Activated CD4-positive, CD25-positive, alpha-beta regulatory T cell treated with anti-CD3 and anti-CD28 coated beads, Interleukin-2, amount 50 U/mL, for 72 hours (primary cell): ENCODE data around the gene FRMD8.

Experiments
- DNase-seq: peaks from one replicate; pipeline ENCODE4 v3.0.0; 2021

FRMD8 gene

DNA sequence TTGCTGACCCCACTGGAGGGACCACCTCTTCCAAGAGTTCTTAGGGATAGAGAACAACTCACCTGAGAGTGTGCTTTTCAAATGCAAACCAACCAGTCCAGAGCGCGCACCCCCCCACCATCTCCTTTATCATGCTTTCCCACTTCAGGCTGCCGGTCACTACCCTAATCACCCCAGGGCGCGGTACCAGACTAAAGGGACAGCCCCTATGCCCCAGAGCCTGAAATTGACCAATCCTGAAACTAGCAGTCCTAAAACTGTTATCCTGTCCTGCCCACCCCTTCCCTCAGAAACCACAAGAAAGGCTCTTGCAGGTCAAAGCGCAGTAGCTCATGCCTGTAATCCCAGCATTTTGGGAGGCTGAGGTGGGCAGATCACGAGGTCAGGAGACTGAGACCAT lies 73.1 kb downstream of the FRMD8 start:
- no peak for DNase-seq
